Measurements from ENCODE around the gene NRROS.
A peak's percentile ranks its signal among the peaks of the same experiment; 100 is the strongest.
"Not testable (repeated sequence)": the region's sequence is repeated elsewhere in the genome, so short reads cannot be mapped to it uniquely, and the experiment has no call there.

The NRROS gene

DNA sequence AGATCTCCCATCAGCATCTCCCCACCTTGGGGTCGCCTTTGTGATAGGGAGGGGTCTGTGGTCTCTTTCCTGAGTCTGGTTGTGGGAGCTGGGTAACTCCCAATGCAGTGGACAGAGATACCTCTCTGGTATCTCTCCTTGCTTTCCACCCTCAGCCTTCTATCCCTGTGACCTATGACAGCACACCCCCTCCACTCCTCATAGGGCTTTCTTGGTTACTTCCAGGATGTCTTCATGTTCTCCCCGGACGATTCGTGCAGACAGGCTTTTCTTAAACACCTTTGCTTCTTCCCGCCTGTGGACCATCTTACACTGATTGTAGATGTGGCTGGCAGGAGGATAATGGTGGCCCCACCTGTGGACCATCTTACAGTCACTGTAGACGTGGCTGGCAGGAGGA lies 14.2 kb upstream of the NRROS start:
- no peak for DNase-seq

DNA sequence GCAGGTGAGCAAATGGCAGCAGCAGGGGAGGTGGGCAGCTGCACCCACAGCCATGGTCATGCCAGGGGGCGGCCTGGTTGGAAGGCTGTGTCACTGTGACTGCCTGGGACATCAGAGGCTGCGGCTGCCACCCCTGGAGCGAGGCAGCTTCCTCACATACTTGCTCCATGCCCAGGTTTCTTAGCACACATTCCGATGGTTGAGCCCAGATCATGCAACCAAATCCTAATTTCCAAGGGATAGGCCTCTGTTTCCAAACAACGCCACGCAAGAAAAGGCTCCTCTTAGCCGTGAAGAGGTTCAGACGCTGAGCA lies 11.6 kb upstream of the NRROS start:
- DNase-seq, result no peak

DNA sequence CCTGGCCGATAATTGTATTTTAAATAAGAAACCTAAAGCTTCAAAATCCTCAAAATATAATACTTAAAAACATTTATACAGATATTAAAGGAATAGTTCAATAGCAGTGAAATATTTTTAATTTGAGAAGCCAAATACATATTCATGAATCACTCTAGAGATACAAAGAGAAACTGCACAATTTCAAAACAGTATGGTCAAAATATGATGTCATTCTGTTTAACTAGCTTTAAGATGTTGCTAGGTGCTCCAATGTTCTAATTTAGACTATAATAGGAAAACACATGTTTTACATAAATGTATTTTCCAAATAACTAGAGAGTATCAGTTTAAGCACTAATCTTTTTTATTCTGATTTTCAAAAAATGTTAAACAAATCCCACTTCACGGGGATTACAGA lies 10.3 kb upstream of the NRROS start:
- no peak for DNase-seq

DNA sequence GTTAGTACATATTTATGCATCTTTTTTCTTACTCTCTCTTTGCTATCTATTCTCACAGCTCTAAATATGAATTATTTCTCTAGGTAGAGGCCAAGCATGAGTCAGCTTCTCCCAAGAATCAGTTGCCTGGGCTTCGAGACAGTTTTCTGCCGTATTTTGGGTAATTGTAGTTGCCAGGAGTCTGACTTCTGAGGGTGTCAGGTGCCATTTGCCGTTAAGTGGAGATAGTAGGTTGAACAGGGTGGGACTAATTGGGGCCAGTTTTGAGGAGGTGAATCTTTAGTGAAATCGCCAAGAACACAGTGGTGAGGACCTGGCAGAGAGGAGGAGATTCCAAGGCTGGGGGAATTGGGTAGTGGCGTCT lies 7.8 kb upstream of the NRROS start:
- no peak for DNase-seq

DNA sequence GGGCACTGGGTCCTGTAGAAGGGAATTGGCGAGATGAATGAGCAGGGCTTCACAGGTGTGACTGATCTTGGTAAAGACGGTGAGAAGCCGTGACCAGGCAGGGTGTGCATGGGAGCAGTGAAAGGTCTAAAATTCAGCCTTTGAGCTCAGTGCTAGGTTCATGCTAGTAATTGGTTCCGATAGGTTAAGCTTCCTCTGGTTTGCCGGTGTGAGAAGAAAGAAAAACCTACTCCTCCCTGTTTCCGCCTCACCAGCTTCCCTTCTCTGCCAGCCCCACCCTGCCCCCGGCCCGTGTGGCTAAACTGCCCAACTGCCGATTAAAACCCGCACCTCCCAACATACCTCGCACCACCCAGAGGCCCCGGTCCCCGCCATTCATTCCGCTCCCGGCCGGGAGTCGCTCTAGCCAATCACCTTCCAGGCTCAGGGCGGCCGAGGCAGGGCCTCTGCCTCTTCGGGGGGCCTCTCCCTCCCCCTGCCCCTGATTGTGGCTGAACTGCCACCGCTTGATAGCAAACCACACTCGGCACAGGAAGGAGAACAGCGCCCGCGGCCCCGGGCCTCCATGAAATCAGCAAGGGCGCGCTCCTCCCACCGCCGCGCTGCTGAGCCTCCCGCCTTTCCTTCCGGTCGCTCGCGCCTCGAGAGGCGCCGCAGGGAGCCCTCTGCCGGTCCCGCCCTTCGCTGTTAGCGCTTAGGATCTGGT lies 7.3 kb upstream of the NRROS start:
- DNase-seq, result peak; percentile 46

DNA sequence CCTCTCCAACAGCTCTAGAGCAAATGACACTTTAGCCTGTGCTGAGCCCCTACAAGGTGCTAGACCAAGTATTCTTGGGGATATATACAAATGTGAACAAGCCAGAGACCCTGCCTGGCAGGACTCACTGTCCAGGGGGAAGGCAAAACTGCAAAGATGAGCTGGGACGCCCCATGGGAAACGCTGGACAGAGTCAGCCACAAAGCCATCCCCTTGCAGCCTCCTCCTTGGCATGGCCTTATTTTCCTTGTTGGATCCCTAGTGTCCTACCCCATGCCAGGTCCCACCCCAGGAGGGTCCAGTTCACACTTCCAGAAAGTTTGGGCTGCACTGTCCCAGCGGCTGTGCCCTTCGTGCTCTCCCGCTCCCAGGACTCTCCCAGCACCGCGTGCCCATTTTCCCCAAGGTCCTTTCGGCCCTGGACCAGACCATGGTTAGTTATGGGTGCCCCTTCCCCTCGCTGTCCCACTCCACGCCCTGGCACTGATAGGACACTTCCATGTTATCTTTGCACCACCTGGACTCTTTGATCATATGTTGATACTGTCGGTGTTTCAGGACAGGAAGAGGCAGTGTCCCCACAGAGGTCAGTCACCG lies 5.8 kb upstream of the NRROS start:
- DNase-seq, result no peak

DNA sequence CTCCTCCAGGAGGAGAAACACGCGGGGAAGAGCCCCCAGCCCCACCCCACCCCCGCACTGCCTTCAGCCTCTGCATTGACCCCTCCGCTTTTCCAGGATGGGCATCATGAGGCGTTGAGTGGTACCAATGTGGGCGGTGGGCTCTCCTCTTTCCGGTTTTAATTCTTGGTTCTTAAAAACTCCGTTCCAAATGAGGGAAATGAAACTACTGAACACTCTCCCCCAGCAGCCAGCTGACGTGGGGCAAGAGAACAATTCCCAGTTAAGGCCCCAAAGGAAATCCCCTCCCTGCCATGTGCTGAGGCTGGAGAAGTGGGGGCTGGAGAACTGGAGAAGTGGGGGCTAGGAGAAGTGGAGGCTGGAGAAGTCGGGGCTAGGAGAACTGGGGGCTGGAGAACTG lies 5.3 kb upstream of the NRROS start:
- no peak for DNase-seq

DNA sequence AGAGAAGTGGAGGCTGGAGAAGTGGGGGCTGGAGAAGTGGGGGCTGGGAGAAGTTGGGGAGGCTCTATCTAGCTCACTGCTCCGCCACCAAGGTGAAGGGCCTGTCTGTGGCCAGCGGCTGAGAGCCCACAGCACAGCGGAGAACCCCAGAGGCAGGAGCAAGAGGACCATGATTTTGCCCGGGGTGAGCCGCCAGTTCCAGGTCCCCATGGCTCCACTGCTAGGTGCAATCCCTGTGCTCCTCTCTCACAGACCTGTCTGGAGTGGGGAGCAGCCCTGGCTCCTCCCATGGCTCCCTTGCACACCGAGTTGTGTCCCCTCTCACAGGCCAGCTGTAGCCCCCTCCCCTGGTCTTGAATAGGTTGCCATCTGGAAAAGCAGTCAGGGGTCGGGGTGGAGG lies 4.7 kb upstream of the NRROS start:
- no peak for DNase-seq

DNA sequence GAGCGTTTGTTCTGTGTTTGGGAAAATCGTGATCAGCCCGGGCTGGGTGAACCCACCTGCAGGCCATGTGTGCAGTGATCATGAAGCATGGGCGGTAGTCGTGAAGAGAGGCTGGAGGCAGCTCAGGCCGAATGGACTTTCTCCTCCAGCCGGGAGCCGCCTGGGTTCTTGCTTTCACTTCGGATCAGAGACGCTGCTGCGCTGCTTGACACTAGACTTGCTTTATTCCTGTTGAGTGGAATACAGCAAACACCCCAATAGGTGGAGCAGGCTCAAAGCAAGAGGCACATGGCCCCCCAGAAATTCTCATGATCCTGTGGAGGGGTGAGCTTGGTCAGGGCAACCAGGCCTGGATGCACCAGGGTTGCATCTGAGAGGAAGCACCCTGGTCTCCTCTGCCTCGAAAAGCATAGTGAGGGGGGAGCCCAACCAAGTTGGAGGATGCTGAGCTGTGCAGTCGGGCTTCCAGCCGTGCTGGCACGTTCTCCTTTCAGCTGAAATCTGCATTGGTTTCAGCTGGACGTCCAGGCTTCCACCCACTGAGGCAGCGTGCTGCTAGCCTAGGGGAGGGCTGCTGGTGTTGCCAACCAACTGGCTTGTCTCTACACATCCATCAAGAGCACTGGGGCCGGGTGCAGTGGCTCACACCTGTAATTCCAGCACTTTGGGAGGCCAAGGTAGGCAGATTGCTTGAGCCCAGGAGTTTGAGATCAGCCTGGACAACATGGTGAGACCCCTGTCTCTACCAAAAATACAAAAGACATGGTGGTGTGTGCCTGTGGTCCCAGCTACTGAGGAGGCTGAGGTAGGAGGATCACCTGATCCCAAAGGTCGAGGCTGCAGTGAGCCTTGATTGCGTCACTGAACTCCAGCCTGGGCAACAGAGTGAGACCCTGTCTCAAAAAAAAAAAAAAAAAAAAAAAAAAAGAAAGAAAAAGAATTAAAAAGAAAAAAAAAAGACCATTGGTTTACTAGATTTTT lies 2.8 kb upstream of the NRROS start:
- no peak for DNase-seq

DNA sequence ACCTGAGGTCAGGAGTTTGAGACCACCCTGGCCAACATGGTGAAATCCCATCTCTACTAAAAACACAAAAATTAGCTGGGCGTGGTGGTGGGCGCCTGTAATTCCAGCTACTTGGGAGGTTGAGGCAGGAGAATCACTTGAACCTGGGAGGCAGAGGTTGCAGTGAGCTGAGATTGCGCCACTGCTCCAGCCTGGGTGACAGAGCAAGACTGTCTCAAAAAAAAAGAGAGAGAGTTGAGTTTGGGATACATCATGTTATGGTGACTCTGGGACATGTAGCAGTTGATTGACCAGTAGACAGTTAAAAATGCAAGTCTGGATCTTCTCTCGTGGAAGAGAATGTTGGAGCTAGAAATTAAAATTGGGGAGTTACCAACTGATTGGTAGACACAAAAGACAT lies 1.6 kb upstream of the NRROS start:
- DNase-seq, result not testable (repeated sequence)

DNA sequence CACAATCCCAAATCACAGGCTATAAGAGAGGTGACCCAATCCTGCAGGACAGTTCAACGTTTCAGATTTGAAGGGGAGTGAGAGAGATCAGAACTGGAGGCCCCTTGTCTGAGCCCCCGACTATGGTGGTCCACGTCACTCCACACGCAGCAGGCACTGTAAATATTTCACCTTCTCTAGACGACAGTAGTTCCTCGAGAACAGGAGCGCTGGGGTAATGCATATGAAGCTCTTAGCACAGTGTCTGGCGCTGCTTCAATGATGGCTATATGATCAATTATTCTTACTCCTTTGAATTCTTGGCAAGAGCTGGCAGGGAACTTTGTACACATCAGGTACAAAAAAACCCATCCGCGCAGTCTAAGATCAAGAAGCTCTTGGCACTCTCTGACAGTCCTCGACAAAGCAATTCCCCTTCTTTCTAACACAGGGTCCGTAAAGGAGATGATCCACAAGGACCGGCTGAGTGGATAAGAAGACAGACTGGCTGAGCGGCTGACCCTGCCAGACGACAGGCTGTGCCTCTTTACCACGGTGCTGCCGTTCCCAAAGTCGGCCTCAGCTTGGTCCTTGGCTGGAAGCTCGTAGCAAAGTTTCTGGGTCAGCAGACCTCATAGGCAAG lies 522 bp upstream of the NRROS start:
- DNase-seq, result no peak

DNA sequence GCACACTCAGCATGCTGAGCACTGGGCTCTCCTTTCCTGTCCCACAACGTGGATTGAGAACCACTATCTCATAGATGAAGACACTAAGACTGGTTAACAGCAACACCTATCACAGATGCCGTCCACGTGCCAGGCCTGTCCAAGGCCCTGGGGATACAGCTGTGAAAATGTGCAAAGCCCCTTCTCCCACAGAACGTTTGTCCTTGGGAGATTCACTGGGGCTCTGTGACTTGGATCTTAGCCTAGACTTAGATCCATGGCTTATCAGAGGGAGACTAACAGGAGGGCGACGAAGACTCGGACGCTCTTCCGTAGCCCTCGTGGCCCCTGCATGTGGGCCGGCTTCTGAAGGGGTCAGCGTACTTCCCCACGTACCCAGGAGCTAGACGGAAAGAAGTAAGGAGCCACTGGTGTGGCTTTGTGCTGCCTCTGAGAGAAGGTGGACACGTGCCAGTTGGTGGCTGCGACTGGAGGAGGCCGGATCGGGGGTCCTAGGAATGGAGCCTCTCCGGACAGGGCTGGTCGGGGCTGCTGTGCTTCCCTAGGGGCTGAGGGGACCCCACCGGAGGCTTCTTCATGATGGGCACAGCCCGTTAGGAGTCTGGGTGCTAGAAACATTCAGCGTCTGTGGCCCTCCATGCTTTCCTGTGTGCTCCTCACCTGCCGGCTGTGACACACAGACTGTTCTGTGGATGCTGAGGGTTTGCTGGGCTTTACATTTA lies 964 bp downstream of the NRROS start:
- DNase-seq, result no peak

DNA sequence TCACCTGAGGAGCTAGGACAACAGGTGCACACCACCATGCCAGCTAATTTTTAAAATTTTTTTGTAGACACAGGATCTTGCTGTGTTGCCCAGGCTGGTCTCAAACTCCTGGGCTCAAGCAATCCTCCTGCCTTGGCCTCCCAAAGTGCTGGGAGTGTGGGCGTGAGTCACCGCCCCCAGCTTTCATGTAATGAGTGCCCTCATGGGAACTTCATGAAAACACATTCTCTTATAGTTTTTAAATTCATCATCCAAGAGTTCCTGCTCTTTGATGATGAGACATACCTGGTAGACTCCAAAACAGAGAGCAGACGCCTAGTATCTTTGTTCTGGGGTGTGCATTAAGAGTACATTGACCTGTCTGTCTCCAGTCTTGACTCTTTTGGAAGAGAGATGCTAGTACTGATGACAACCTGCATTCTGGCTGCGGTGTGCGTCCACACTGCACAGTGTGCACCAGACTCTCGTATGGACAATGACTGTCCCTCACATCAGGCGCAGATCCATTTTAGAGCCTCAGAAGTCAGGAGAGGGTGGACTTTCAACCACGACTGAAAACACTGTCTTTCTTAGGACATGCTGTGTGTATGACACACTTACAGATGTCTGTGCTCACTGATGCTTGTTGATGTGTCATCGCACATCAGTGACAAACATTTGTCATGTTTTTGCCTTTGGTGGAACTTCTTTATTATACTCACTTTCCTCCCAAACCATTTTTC lies 2.0 kb downstream of the NRROS start:
- no peak for DNase-seq

DNA sequence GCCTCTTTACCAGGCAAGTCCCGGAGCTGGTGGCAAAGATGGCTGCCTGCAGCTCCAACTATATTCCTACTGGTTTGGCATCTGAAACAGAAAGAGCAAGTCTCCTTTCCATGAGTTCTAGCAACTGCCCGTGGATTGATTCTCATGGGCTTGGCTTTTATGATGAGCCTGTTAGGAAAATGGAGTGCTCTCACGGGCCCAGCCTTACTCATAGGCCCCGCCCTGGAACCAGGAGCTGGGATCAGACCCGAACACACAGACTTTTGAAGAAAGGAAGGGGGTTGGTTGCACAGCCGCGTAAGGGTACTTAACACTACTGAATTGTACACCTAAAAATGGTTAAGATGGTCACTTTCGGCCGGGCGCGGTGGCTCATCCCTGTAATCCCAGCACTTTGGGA lies 2.9 kb downstream of the NRROS start:
- no peak for DNase-seq

DNA sequence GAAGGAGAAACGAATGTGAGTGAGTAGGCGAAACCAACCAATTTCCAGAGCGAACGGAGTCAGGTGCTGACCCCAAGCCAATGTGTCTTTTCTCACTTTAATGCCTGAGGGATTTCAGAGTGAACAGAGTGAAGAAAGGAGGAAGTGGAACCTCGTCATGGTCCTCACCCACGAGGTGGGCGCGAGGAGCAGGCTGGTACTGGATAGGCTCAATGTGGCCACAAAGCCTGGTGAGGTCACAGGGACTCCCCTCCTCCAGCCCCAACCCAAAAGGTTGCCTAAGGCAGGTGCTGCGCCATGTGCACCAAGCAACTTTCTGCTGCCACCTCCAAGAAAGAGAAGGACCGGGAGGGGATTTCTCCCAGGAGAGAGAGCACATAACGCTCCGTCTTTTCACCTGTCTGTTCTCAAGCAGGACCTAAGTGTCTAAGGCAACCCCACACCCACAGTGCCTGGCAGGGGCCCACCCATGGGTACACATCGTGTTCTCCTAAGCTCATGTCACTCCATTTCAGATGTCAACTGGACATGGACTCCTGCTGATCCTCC lies 3.8 kb downstream of the NRROS start:
- no peak for DNase-seq

DNA sequence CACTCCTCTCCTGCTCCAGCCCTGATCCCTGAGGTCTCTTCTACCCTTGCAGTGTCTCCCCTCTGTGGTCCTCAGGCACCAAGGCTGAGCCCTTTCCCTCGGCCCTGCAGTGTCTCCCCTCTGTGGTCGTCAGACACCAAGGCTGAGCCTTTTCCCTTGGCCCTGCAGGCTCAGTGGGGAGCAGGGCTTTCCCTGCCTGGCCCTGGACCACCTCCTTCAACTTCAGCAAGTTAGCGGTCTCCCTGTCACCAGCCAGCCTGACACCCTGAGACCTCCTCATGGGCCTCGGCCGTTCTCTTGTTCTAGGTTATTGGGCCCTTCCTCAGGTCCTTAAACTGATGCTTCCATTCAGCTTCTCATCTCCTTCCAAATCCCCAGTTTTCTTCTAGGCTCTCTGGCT lies 4.3 kb downstream of the NRROS start:
- DNase-seq, result no peak

DNA sequence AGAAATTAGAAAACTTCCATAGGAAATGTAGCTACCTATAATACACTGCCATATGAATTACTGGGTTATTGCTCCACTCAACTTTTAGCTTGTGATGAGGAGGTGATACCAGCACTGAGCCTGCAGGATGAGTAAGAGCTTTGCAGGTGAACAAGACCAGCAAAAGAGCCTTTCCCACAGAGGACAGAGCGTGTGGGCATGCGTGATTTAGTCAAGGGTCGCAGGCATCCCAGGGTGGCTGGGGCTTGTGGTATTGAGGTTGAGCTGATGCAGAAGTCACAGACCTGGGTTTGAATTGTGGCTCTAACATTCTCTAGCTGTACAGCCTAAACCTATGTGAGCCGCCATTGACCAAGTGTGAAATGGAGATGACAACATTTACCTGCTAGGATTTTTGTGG lies 5.6 kb downstream of the NRROS start:
- no peak for DNase-seq

DNA sequence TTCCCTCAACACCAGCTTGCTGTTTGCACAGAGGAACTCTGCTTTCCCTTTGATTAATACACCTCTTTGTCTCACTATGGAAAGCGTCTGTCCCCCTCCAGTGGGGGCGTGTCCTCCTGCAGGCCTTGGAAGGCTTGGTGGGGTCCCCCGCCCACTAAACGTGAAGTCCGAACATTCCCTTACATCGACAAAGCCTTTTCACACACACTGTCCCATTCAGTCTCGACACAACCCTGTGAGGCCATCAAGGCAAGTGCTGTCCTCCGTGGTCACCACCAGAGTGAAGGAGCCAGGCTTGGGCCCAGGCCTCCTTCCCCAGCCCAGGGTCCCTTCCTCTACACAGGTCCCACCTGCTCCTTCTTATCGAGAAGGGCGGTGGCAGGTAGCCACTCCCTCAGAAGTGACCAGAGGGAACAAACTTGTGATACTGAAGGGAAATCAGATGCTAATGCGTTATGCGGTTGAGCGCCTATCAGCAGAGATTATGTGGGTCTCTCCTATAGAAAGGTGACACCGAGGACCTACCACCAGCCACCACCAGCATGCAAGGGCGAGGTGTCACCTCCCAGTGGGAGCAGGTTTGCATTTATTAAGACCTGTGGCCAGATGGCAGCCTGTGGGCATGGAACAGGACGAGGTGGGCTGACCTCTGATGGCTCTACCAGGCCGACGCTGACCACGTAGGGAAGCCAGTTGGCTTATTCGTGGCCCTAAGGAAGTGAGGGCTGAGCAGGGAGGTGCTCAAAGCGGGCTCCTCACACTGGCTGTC lies 6.6 kb downstream of the NRROS start:
- no peak for DNase-seq

DNA sequence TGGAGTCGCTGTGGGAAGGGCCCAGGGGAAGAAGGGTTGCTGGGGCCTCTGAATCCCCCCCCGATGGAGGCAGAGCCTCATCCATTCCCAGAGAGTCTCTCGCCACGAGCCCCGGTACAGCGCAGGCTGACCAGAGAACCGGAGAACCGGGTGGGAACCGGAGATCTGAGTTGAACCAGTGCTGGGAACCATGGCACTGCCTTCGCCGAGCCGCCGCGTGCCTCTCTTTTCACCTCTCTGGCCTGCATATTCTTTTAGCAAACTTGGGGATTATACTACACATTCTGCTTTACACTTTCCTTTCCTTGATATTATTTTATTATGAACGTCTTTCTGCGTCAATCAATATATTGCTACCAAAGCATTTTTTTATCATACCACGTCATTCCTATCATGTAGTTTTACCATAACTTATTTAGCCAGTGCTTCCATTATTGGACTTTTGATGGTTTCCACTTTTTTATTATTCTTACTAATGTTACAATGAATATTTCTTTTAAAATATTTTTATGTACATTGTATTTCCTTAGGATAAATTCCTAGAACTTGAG lies 7.2 kb downstream of the NRROS start:
- DNase-seq, result no peak

DNA sequence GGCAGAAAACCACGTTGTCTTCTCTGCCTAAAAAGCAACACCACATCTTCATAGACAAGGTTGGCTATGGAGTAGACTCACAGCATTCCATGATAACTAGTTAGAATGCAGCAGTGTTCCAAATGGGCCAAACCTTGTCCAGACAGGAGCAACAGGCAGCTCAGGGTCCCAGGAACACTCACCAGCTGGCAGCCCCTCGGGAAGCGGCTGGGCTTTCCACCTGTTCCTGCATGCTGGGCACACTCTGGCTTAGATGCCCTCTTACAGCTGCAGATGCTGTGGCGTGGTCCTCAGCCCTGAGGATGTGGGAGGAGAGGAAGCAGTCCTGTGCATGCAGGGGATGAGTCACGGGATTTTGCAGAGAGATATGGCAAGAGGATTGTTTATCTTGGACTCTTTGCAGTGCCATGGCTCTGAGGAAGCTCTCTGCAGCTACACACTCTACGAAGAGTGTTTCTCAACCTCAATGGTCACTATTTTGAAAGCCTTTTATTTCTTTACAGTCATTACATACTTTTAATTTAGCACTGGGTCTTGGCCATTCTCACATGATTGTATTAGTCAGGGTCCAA lies 11.3 kb downstream of the NRROS start:
- peak; percentile 93 for DNase-seq

DNA sequence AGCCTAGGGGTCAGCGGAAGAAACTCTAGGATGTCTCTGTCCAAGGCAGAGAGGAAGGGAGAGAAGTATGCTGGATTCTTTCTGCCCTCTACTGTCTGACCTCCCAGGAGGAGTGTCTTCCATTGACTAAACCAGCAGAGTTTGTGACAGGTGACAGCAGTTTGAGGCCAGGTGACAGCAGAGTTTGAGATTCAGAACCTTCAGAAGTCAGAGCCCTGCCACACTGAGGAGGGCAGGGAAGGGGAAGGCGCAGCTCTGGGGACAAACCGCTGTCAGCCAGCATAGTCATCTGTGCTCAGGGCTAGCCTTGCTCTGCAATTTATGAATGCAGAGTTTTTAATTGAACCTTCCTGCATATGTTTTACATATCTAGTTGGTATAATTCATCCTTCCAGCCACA lies 12.3 kb downstream of the NRROS start:
- no peak for DNase-seq
